HG03175 (cell line): ENCODE results near the gene PRSS8.

Source experiments
- ATAC-seq: cut with Tn5 transposase; IDR thresholded peaks from one replicate; pipeline ENCODE4 v1.9.1; 2021; ENCODE audit warnings: mild to moderate bottlenecking, moderate library complexity; ENCODE audit not compliant: unreplicated experiment

Gene PRSS8

GRCh38 chr16:31130336-31130891, 5.1 kb downstream of the PRSS8 start:
- no peak for ATAC-seq

GRCh38 chr16:31129568-31130335, 5.8 kb downstream of the PRSS8 start:
- no peak for ATAC-seq

DNA sequence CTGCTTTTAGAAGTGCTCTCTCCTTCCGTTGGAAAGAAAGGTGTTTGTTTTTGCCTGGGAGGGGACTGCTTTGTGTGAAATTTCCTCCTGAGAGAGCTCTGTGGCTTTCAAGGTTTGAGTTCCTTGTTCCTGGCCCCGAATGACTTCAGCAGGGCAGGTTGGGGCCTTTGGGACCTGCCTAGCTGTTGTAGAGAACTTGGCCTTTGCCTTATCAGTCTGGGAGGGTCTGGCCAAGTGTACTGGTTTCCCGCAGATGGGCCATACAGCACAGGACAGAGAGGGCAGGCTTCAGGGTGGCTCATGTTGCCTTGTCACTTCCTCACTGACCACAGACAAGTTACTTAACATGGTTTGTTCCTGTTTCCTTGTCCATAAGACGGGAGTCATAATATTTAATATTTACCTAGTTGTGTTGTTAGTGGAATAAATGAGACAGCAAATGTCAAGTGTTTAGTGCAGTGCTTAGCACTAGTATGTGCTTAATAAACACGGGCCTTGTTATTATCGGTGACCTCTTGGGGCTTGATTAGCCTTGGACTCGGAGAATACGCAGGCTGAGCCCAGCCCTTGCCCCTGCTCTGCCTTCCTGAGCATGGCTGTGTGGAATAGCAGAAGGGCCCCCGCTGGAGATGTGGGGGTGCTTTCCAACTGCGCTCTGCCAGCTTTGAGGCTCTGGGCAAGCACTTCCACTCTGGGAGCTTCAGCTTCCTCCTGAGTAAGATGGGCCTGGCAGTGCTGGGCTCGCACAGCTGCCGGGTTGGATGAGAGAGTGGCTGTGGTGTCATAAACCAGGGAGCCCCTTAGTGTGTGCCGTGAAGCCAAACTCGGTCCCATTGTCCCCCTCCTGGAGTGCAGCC, 6.6 kb downstream of the PRSS8 start:
- no peak for ATAC-seq

GRCh38 chr16:31127182-31127581, 8.3 kb downstream of the PRSS8 start:
- ATAC-seq, result no peak

GRCh38 chr16:31125844-31126243, 9.7 kb downstream of the PRSS8 start:
- ATAC-seq, result no peak

- no peak for ATAC-seq
These were observed 15.4 kb downstream of the PRSS8 start for GRCh38 chr16:31120129-31120528.

- ATAC-seq, result no peak
These were observed 17.0 kb downstream of the PRSS8 start for GRCh38 chr16:31118223-31119155.

- peak; percentile 91 for ATAC-seq
These were observed 17.9 kb downstream of the PRSS8 start, which contains the start of gene KAT8 for GRCh38 chr16:31117384-31118222. Gene KAT8 (plus strand): TSS chr16:31117664. CDS start chr16:31117682, 18 bp downstream.

GRCh38 chr16:31114468-31114867, 21.1 kb downstream of the PRSS8 start:
- ATAC-seq, result no peak

DNA sequence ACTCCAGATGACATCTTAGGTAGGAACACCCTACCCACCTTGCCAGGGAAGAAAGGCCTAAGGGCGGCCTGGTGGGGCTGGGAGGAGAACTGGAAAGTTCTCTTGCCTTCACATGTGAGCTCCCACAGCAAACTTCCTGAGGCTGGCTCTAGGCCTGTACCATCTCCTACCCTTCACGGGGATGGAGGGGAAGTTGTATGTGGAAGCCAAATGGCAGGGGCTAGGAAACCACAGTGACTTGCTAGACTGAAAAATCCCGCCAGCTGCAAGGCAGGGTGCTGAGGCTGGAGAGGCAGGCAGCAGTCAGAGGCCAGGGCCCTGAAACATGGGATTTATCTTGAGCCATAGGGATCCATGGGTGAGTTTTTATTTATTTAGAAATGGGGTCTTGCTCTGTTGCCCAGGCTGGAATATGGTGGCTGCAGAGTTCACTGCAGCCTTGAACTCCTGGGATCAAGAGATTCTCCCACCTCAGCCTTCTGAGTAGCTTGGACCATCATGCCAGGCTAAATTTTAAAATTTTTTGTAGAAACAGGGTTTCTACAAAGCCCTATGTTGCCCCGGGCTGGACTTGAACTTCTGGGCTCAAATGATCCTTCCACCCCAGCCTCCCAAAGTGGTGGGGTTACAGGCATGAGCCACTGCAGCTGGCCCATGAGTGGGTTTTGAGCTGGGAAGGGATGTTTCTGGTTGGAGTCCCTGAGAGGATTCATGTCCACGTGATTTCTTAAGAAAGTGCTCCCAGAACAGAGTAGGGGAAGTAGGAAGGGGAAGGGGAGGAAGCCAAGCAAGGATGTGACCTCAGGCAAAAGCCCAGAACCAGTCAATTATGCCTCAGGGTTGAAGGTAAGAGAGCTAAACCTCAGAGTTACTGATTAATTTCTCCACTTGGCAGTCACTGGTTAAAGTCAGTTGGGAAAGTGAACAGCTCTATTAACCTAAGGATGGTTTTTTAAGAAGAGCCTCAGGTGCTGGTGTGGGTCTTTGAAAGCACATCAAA, 22.1 kb downstream of the PRSS8 start:
- ATAC-seq, result no peak

- no peak for ATAC-seq
These were observed 22.8 kb downstream of the PRSS8 start for GRCh38 chr16:31112711-31113110.

- no peak for ATAC-seq
These were observed 23.6 kb downstream of the PRSS8 start for GRCh38 chr16:31111881-31112466.

GRCh38 chr16:31110106-31111034, 25.2 kb downstream of the PRSS8 start:
- ATAC-seq, result no peak

- no peak for ATAC-seq
These were observed 25.9 kb downstream of the PRSS8 start for GRCh38 chr16:31109622-31110021.

- ATAC-seq, result no peak
These were observed 26.6 kb downstream of the PRSS8 start for GRCh38 chr16:31108794-31109558.
